DMS114 treated with DMSO at 0.1 percent for 48 hours (cell line): ENCODE data around the gene MACROD2.

Experiments used
- DNase-seq: peaks from one replicate; lab custom pipeline; 2025; ENCODE audit not compliant: unreplicated experiment; lab: John Stamatoyannopoulos, UW

Gene MACROD2

GRCh38 chr20:15582146-15582760 lies 1586.9 kb downstream of the MACROD2 start:
- no peak for DNase-seq

- no peak for DNase-seq
These were observed 1589.2 kb downstream of the MACROD2 start for GRCh38 chr20:15584507-15584906.

DNA sequence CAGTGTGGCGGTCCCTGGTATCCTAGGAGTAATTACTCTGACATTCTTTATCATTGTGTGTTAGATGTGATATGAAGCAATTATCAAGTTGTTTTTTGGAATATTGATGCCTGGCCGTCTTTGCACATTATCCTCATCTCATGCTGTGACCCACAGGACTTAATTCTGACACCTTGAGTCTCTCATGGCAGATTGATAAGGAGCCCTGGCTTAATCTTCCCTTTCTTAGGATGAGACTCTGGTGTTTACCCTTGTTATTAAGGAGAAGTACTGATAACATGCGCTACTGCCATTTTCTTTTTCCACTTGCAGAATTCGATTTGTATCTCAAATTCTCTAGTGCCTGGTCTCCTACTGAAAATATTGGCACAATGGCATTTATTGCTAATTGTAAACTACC lies 1597.8 kb downstream of the MACROD2 start:
- no peak for DNase-seq

DNA sequence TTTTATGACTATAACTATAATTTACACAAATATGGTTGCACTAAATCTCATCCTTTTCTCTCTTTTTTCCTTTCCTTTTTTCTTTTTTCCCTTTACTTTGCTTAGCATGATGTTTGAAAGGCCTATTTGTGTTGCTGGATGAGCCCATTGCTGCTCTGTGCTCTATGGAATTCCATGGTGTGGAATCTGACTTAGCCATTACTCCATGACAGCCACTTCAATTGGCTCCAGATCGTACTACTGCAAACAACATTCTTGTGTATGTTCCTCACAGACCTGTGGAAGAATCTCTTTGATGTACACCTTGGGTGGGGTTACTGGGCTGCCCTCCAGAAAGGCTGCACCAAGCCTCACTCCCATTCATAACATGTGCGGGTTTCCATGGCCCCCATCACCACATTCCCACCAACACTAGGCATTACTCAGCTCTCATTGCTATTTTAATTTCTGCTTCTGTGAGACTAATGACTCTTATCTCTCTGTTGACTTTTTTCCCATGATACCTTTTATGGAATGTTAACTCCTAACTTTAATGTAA lies 1598.9 kb downstream of the MACROD2 start:
- DNase-seq = no peak

GRCh38 chr20:15596220-15596890 lies 1601.0 kb downstream of the MACROD2 start:
- DNase-seq = no peak

- no peak for DNase-seq
These were observed 1602.0 kb downstream of the MACROD2 start for GRCh38 chr20:15597306-15597705.

DNA sequence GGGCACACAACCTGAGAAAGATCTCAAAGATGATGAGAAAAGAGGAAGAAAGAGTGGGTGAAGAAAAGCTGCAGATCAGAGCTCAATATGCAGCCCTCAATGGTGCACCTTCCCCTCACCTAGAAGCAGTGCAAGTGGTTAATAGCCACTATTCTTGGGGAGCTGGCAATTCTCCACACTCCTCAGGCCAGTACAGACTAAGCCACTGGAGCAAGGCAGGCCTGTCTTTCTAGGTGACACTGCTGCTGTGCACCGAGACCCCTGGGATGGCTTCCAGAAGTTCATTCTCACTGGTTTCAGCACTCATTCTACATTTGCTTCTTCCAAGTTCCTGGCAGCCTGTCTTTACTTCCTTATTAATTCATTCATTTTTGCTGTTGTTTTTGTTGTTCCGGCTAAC lies 1604.6 kb downstream of the MACROD2 start:
- DNase-seq = no peak

GRCh38 chr20:15600565-15600964 lies 1605.2 kb downstream of the MACROD2 start:
- no peak for DNase-seq

DNA sequence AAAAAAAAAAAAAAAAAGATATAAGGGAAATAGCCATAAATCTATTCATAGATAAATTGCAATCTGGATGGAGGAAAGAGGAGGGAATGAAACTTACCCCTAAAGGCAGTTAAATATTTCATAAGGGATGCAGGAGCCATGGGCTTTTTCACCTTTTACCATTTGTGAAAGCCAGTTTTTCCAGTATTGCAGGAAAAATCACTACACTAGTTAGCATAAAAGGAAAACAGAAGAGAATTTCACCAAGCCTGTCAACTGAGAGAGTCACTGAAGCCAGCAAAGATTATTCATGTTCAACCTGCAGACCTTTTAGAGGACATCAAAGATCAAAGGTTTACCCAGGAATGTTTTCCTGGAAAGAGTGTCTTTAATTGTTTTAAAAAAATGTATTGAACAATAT lies 1608.2 kb downstream of the MACROD2 start:
- DNase-seq = no peak

GRCh38 chr20:15603978-15604805 lies 1608.9 kb downstream of the MACROD2 start:
- no peak for DNase-seq

DNA sequence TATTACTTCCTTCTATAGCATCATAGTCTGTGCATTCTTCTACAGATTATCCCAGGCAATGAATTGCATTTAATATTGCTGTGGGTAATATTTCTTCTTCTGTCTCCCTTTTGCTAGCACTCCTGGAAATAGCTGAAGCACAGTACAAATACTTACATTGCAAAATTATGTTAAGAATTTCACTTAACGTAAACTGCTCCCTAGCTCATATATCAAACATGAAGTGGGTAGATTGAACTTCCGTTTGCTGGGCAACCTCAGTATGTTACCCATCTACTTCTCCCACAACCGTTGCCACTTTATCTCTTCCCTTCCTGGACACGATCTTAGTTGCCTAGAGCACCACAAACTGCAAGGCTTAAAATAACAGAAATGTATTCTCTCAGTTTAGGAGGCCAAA lies 1614.6 kb downstream of the MACROD2 start:
- DNase-seq = no peak

DNA sequence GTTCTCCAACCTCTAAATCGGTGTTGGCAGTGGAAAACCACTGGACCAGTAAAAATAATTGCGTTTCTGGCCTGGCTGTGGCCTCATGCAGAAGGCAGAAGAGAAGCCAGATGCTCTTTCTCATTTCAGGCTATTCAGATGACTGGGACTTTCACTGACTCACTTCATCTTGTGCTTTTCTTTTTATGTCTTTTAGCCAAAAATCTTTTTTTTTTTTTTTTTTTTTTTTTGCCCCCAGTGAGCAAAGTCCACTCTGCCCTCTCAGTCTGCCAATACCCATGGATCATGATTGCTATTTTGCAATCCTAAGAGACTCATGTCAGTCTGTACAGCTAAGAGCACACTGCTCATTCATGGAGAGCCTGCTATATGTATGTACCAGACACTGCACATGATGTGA lies 1615.5 kb downstream of the MACROD2 start:
- no peak for DNase-seq

DNA sequence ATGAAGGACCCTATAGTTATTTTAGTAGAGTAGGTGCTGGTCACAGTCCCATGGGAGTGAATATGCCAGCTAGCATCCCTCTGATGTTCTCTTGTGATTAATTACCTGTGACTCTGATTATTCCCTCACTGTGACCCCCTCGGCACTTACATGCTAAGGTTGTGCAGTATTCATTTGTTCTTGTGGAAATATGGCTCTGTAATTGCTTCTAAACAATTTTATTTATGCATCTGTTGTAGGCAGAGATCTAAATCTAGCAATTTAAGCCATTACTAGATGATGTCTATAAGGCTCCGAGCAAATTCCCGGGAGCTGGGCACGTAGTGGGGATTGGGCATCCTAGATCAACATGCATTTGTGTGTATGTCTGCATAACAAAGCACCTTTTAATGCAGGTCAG lies 1616.2 kb downstream of the MACROD2 start:
- DNase-seq = no peak

GRCh38 chr20:15612198-15612597 lies 1616.9 kb downstream of the MACROD2 start:
- DNase-seq = no peak

- DNase-seq = no peak
These were observed 1617.5 kb downstream of the MACROD2 start for GRCh38 chr20:15612769-15613168.

GRCh38 chr20:15613530-15613929 lies 1618.2 kb downstream of the MACROD2 start:
- no peak for DNase-seq

DNA sequence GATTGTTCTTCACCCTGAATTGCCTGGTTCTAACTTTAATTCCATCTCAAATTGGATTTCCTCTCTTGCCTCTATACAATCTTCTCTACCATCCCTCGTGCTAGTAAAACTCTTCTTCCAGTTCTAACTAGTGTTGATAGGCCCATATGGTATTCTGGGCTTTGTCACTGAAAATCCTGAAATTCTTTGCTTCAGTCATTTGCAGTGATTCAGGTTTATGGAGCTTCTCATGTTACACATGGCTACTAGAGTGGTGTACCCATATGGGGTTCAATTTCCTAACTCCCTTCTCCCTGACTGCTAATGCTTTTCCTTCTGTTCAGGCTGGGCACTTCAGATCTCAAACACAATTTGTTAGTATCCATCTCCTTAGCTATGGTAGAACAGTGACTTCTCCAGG lies 1621.3 kb downstream of the MACROD2 start:
- no peak for DNase-seq

DNA sequence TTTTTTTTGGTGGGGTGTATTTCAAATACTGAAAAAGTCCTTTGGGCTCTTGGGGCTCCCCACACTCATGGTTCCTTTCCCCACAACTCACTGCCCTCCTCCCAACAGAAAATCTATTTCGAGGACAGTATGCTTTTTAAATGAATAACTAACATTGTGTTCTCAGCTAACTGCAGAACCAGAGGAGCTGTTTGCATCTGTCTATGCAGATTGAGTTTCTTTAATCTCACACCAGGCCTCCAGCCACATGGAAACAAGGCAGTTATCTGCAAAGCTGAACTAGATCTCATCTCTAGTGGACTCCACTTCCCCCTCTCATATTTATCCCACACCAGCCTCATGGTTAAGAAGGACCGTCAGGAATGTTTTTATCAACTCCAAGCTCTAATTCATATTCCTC lies 1622.8 kb downstream of the MACROD2 start:
- DNase-seq = no peak

GRCh38 chr20:15618912-15619311 lies 1623.6 kb downstream of the MACROD2 start:
- no peak for DNase-seq

DNA sequence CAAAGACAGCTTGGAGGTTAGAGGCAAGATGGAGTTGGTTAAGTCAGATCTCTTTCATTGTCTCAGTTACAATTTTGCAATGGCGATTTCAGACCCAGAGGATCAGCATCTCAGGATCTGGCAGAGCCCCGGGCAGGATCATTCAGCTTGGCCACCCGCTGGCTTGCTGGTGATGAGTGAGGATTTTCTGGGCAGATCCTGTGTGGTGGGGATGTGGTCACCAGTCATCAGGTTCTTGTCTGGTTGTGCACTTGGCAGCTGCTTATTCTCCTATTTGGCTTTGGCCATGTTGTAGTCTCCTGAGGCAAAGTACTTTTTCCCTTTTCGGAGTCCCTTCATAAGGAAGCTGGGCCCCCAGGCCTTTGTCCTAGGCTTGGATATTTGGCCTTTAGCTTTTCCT lies 1624.0 kb downstream of the MACROD2 start:
- DNase-seq = no peak

DNA sequence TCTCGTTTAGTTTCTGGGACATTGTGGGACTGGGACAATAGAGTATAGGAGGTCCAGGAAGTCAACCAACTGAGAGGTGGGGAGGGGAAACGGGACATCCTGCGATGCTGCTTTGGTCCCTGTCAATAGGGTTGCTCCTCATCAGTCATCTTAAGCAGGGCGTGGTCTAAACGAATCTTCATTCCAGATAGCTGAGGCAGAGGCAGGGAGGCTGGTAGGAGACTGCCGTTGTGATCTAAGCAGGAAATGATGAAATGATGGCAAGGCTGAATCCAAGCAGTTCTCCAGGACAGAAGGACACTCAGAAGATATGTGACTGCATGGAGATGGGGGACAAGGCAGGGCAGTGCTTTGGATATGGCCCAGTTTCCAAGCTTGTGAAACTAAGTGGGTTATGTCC lies 1624.5 kb downstream of the MACROD2 start:
- no peak for DNase-seq

DNA sequence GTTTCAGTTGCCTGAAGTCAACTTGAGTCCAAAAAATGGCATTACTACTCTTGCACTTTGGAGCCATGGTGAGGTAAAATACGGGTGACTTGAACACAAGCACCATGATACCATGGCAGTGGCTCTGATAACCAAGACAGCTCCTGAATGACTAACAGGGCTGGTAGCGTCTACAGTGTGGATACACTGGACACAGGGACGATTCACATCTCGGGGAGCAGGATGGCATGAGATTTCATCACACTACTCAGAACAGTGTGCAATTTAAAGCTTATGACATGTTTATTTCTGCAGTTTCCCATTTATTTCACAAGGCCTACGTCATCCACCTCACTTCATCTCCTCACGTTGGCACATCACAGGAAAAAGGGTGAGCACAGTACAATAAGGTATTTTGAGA lies 1627.1 kb downstream of the MACROD2 start:
- no peak for DNase-seq
